ENCODE results near the gene SEMA3G.

Gene SEMA3G

DNA sequence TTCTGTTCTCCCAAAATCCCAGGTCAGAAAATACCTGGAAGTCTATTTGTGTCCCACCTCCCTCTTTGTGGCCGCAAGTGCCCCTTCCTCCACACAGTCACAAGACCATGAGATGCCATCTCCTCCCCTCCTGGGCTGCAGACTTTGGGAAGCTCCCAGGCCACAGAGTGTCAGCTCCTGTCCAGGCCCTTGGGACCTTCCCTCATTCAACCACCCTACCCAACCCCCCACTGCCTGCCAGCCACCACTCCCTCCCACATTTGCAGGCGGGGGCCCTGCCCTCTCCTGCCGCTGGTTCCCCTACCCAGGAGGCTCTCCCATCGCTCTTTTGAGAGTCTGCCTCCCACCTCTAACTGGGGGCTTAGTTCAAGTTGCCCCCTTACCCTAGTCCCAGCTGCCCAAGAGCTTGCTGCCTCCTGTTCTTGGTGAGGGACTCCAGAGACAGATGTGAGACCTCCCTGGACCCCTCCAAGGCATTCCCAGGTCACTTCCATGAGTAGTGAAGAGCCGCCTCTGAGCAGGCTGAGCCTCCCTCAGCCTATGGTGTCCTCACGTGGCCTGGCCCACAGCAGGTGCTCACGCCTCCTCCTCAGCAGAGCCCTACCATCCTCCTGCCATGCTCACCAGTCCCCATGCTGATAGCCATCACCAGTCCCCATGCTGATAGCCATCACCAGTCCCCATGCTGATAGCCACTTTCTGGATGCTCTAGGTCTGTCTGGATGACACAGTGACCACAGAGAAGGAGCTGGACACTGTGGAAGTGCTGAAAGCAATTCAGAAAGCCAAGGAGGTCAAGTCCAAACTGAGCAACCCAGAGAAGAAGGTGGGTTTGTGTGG, 34.4 kb upstream of the SEMA3G start:
- DNase-seq (ENCODE audit: low read depth): no peak

- DNase-seq (ENCODE audit: low read depth): no peak
Measured at GRCh38 chr3:52477796-52478095, 32.8 kb upstream of the SEMA3G start.

DNA sequence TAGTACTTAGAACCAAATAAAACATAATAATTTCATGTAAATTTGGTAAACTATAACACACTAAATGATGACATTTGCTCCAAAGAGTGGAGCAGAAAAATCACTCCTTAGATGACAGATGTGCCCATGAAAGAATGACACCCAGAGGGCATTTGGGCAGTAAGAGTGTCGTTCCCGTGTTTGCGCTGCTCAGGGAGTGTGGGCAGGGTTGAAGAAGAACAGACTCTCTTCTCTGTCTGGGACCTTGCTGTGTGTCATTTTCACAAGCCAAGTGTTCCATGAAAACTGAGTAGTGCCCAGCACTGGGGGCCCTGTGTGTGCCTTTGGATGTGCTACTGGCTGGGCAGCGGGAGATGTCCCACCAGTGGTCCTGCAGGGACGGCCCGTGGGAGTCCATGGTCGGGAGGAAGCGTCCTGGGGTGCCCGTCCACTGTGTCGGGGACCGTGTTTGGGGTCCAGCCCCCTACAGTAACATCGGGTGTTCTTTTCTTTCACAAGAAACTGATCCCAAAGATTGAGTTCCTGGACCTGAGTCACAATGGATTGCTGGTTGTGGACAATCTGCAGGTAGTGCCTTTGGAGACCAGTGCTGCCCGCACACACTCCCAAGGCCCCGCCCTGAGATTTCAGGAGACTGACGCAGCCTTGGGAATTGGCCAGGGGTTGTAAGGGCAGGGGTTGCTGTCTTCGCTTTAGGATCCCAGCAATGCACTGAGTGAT, 32.3 kb upstream of the SEMA3G start:
- no peak for DNase-seq (ENCODE audit: low read depth)

- no peak for DNase-seq (ENCODE audit: low read depth)
Measured at GRCh38 chr3:52473026-52473425, 28.1 kb upstream of the SEMA3G start.

- DNase-seq (ENCODE audit: low read depth): no peak
Measured at GRCh38 chr3:52472239-52473000, 27.5 kb upstream of the SEMA3G start.

DNA sequence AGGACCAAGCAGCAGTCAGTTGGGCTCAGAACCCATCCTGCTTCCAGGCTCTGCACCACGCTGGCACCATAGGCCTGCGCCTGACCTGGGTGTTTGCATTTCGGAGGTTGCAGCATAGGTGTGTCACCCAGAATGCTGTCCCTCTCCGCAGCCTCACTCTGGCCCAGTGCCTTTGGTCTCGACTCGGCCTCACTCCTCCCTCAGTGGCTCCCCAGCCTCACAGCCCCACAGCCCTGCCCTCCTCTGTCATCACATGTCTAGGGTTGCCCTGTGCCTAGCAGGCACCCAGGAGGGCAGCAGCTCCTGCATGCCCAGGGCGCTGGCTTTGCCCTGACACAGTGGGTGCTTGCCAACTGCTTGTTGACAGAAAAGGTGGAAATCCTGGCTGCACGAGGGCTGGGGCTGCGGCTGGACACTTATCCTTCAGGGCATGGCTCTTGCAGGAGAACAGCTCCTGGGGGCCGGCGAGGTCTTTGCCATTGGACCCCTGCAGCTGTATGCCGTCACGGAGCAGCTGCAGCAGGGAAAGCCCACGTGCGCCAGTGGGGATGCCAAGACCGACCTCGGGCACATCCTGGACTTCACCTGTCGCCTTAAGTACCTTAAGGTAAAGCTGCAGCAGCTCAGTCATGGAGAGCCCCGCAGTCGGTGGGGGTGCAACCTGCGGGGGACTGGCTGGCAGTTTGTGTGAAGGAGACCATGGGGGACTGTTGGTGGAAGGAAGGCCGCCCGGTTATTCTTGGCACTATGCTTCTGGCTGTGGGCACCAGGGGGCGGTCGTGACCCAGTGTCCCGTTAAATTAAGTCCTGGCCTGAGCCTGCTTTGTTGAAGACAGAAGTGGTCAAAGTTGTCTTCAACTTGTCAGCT, 26.7 kb upstream of the SEMA3G start:
- peak; percentile 29 for DNase-seq (ENCODE audit: low read depth)

- DNase-seq (ENCODE audit: low read depth): no peak
Measured at GRCh38 chr3:52470920-52471319, 26.0 kb upstream of the SEMA3G start.

DNA sequence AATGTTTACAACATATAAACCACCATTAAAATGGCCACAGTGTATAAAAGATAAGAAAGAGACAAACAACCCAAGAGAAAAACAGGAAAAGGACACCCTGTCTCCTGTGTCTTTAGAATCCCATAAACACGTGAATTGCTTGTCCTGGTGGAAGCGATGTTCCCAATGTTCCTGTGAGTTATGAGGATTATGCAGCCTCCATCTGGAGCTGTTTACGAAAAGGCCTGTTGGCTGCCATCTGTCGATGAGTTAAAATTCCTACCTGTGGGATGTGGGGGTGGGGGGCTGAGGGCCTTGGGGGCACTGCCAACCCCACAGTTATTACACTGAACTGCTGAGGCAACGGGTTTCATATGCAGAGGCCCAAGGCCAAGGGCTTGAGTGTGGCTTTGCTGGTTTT, 24.1 kb upstream of the SEMA3G start:
- DNase-seq (ENCODE audit: low read depth): no peak

DNA sequence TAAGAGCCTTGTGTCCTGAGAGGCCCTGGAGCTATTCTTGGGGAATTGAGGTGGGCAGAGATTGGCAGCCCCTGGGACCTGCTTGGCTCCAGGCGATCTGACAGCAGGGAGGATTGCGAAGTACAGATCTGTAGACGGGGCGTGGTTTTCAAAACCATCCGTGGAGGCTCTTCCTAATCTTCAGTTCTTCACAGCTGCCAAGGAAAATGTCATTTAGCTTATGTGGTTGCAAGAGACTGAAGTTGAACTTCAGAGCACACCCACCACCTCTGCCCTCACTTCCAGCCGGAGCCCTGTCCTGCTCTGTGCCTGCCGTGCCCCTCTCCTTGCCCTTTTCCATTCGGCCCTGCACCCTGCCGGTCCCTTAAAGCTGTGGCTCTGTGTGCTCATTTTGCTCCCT, 23.4 kb upstream of the SEMA3G start:
- peak; percentile 59 for DNase-seq (ENCODE audit: low read depth)

DNA sequence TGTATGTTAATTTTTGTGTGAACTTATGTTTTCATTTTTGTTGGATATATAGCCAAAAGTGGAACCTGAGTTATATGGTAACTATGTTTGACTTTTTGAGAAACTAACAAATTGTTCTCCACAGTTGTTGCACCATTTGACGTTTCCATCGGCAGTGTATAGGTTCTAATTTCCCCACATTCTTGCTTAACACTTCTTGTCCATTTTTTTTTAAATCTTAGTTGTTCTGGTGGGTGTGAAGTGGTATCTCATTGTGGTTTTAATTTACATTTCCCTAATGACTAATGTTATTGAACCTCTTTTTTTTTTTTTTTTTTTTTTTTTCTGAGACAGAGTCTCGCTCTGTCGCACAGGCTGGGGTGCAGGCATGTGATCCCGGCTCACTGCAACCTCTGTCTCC, 18.5 kb upstream of the SEMA3G start:
- no peak for DNase-seq (ENCODE audit: low read depth)

DNA sequence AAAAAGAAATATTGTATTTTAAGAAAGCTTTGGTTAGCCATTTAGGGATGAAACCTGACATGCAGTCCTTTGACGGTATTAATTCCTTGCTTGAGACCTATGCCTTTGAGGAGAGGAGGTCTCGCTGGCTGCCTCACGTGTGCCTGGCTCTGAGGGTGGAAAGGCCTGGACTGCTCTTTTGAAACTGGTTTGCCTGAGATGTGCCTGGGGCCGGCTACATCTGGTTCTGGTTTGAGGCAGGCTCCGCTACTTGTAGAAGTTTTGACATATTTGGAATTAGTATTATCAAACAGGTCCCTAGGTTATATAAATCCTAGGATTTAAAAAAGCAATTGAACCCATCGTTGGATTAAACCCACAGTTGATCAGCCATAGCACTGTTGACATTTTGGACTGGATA, 17.0 kb upstream of the SEMA3G start:
- peak; percentile 50 for DNase-seq (ENCODE audit: low read depth)

DNA sequence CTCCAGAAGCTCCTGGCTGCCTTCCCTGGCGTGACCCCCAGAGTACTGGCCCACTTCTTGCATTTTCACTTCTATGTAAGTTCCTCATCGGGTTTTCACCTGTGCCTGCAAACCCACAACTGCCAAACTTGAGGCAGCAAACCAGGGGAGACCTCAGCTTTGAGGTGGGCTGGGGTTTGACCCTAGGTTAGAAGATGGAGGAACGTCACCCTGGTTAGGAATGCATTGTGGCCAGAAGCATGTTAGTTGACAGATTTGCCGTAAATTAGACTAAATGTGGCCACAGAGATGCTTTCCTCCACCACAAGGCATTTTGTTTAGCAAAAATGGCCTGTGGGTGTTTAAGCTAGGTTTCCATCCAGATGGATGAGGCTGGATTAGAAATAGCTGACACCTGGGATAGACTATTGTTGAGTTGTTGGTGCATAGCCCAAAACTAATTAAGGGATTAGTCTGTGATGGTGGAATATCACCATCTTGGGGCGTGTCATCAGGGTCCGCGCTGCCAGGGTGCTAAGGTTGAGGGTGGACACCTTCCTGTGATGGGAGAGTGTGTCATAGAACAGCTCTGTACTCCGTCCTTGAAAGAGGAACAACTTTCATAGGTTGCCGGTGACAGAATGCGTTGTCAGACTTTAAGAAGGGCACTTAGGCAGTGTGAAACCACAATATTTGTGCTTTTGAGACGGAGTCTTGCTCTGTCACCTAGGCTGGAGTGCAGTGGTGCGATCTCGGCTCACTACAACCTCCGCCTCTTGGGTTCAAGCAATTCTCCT, 14.1 kb upstream of the SEMA3G start:
- DNase-seq (ENCODE audit: low read depth): no peak

DNA sequence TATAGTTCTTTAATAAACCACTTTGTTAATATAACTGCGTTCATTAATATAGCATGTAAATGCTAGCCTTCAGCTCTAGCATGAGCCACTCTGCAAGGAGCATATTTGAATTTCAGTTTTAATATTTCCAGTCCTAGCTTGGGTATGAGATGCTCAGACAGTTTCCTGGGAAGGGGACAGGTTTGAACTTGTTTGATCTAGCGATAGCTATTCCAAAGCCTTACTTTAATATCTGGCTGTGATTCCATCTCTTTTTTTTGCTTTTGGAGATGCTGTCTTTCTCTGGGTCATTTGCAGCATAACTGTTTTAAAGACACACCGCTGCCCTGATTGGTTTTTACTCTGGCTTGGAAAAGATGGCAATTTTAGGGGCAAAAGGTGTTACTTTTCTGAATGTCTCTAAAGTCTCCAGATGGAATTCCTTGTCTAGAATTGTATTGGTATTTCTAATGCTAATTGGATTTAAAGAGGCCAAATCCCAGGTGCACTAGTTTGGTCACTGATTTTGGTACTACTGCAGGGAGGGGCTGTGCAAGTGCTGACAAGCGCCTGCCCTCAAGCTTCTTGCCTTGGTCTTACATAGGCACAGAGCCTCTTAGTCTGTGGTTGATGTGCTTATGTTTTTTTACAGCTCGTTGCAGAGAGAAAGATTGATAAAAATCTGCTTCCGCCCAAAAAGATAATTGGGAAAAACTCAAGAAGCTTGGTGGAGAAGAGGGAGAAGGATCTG, 13.3 kb upstream of the SEMA3G start:
- DNase-seq (ENCODE audit: low read depth): no peak

DNA sequence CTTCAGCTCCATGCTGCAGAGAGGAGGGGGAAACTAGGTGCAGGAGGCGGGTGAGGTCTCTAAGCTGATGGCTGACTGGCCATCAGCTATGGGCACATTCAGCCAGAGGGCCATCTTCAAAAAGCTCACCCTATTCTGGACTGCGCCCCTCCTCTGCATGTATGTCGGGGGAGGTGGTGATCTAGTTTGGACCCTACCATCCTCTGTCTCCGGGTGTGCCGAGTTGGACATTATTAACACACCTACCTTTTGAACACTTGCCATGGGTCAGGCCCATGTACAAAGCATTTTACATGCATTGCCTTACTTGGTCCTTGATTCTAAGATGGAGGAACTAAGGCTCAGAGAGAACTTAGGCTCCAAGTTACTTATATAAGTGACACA, 11.9 kb upstream of the SEMA3G start:
- DNase-seq (ENCODE audit: low read depth): no peak

- peak; percentile 32 for DNase-seq (ENCODE audit: low read depth)
Measured at GRCh38 chr3:52456169-52456799, 11.4 kb upstream of the SEMA3G start.

- DNase-seq (ENCODE audit: low read depth): peak; percentile 71
Measured at GRCh38 chr3:52455283-52456168, 10.6 kb upstream of the SEMA3G start, which contains the start of gene NISCH. Gene NISCH, plus strand, starts transcription at chr3:52455604. Its CDS starts 38 bp downstream, at chr3:52455642.

DNA sequence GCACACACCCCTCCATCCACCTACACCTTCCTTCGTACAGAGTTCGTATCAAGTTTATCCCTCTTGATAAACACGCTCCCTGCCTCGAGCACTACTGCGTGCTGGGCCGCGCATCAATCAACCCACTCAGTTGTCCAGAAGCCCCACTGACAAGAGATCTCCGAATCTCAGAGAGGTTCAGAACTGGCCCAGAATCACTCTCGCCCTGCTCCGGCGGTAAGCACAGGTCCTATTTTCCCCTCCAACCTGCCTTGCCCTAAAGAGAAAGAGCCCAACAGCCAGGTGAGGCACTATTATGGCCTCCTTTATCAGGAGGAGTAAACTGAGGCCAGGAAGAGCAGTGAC, 10.0 kb upstream of the SEMA3G start:
- no peak for DNase-seq (ENCODE audit: low read depth)

DNA sequence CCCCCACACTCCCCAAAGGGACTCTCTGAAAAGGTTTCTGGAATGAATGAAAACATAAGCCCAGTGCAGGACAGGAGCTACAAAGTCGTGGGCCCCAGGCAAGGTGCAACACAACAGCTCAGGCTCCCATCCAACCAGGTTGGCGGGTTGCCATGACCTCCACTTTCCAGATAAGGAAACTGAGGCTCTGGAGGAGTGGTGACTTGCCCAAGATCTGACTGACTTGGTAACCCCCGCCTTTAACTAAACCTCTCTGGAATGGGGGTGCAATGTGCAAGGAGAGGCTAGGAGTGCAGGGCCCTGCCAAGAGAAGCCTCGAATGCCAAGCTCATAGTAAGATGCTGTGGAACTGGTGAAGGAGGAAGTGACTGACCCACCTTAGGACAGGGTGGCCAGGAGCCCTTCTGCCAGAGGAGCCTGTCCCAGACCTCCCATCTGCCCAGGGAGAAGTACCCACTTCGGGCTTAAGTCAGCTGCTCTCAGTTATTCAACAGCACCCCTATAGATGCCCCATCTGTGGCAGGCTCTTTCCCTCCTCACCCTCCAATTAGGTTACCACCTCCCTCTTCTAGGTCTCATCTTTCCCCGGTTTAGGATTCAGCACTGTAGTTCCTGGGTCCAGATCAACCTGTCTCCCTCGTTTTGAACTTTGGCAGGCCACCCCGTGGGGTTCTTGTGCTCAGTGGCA, 9.5 kb upstream of the SEMA3G start:
- no peak for DNase-seq (ENCODE audit: low read depth)
